Fibroblast of skin of right quadriceps (primary cell): ENCODE measurements around the gene PGLYRP3.
A peak's percentile ranks its signal among the peaks of the same experiment; 100 is the strongest.

Experiments
- DNase-seq: peaks from one replicate; pipeline ENCODE4 v3.0.0-alpha.2; 2013

The PGLYRP3 gene

DNA sequence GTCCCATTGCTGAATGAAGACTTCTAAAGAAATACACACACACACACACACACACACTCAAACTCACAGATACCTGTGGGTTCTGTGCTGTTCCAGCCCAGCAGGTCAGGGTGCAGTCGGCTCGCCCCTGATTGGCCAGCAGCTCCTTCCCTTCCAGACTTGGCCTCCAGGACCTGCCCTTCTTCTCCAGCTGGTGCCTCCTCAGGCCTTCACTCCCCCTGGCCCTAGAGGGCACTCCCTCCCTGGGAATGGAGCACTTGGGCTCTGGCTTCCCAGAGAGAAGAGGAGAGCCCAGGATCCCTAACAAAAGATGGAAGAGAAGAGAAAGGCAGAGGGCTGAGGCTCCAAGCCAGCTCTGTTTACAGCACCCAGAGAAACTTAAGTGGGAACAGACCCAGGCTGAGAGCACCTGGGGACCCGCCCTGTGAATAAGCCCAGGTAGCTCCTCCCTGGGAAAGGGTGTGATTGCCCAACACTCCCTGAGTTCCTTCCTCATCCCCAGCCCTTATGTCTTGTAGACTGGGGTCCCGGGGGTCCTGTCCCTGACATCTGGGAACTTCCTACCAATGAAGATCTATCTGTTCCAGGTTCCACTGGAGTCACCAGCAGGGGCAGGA is at the start of gene PGLYRP3:
Gene PGLYRP3 (minus strand): TSS at position 383 of the 617 bp plus-strand sequence. CDS start 2,287 bp downstream, outside the sequence.
- no peak for DNase-seq

- no peak for DNase-seq
Measured at GRCh38 chr1:153362187-153362775, 49.5 kb upstream of the PGLYRP3 start.

GRCh38 chr1:153361480-153362109 is 48.8 kb upstream of the PGLYRP3 start:
- DNase-seq, result no peak

DNA sequence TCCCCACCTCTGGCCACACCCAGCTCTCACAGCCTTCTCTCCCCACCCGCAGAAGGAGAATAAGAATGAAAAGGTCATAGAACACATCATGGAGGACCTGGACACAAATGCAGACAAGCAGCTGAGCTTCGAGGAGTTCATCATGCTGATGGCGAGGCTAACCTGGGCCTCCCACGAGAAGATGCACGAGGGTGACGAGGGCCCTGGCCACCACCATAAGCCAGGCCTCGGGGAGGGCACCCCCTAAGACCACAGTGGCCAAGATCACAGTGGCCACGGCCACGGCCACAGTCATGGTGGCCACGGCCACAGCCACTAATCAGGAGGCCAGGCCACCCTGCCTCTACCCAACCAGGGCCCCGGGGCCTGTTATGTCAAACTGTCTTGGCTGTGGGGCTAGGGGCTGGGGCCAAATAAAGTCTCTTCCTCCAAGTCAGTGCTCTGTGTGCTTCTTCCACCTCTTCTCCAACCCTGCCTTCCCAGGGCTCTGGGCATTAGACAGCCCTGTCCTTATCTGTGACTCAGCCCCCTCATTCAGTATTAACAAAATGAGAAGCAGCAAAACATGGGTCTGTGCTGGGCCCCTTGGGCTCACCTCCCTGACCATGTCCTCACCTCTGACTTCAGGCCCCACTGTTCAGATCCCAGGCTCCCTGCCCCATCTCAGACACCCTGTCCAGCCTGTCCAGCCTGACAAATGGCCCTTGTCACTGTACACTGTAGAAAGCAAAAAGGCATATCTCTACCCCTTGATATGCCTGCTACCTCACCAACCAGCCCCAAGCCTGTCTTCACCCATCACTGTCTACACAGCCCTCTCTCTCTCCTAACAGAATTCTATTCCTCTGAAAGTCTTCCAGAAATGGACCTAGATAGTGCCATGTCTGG is 48.1 kb upstream of the PGLYRP3 start:
- no peak for DNase-seq

GRCh38 chr1:153360190-153360589 is 47.4 kb upstream of the PGLYRP3 start:
- DNase-seq, result no peak

DNA sequence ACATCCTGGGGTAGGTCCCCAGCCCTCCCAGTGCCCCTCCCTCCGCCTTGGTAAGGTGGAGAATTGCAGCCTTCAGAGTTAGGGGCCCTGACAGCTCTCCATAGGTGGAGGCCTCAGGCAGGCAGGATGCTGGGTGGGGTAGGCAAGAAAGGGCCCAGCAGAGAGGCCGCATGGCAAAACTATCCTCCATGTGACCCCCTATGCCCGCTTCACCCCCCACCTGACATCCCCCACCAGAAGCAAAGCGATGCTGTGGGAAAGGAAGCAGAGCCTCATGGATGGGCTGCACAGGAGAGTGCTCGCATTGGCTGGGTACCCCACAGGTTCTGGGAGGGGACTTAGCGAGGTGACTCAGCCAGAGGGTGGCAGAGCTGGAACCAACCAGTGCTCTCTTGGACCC is 46.5 kb upstream of the PGLYRP3 start:
- DNase-seq, result no peak

- no peak for DNase-seq
Measured at GRCh38 chr1:153358691-153358975, 45.9 kb upstream of the PGLYRP3 start.

DNA sequence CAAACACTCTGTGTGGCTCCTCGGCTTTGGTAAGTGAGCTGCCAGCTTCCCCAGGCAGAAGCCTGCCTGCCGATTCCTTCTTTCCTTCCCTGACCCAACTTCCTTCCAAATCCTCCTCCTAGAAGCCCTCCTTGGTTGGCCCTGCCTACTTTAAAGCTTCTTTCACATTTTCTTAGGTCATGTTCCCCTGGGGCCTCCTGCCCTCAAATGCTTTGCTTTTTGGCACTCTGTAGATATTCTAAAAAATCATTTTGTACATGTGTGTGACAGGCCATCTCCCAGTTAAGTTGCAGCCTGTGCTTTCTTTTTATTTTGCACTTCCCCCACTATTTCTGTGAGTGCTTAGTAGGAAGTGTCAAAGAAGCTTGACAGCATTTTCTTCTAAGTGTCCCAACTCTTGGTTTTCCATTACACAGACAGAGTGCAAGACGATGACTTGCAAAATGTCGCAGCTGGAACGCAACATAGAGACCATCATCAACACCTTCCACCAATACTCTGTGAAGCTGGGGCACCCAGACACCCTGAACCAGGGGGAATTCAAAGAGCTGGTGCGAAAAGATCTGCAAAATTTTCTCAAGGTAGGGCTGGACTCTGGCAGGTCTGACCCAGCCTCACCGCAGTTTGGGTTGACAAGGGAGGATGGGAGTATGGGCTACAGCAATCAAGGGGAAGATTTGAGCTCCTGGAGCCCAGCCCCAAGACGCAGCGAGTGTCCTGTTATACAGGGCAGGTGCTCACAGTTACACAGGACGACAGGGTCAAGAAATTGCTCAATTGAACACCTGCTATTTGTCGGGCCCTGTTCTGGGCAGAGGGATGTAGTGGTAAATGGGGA is 45.3 kb upstream of the PGLYRP3 start, which contains the start of gene S100A9:
Gene S100A9 (plus strand): TSS at position 2 of the 838 bp plus-strand sequence. CDS start 430 bp downstream, at position 432.
- DNase-seq, result no peak

GRCh38 chr1:153357076-153357852 is 44.5 kb upstream of the PGLYRP3 start:
- no peak for DNase-seq

GRCh38 chr1:153356392-153357075 is 43.8 kb upstream of the PGLYRP3 start:
- DNase-seq, result no peak

GRCh38 chr1:153355445-153356071 is 42.8 kb upstream of the PGLYRP3 start:
- DNase-seq, result peak; percentile 18

DNA sequence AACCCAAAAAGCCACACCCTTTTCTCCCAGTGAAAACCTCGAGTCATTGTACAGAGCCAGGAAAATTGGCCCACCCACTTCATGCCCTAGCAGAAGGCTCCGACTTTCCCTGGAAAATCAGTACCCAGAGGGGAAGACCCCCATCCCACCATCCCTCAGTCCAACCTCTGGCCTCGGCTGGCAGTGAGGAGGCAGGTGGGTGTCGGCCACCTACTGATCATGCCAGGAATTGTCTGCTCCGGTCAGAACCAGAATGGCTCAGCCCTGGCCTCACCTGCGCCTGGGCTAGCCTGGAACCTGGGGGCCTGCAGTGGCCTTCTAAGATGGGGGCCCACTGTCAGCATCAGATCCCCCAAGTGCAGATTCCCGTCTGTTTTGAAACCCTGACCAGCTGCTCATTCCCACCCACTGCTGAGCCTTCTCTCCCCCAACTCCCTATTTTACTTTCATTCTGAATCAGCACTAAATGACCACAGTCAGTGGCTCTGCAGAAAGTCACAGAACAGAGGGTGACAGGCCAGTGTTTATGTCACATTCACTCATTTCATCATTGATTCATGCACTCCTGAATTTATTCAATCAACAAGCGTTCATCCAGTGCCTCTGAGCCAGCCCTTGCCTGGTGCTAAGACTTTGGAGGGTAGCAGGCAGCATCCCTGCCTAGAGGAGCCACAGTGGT is 41.9 kb upstream of the PGLYRP3 start:
- DNase-seq, result no peak

GRCh38 chr1:153353226-153353947 is 40.6 kb upstream of the PGLYRP3 start:
- DNase-seq, result no peak

- DNase-seq, result peak; percentile 50
Measured at GRCh38 chr1:153352523-153352922, 39.8 kb upstream of the PGLYRP3 start.

DNA sequence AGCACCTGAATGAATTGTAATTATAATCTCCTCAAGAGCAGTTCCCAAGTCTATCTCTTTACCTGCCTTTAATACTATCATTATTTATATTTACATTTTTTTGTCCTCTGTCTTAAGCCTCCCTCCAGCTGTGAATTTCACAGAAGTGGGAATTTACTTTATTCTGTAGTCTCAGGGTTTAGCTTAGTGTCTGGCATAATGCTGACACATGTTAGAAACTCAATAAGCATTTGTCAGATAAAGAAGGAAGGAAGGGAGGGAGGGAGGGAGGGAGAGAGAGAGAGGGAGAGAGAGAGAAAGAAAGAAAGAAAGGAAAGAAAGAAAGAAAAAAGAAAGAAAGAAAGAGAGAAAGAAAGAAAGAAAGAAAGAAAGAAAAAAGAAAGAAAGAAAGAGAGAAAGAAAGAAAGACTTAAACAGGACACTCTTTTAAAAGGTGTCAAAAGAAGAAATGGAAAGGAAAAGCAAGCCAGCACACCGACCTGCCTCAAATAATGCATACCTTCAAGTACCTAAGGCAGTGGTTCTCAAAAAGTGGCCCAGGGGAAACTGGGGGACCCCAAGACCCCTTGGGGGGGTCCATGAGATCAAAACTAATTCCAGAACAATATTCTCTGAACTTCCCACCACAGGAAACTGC is 37.7 kb upstream of the PGLYRP3 start:
- DNase-seq, result no peak

GRCh38 chr1:153349363-153350320 is 36.9 kb upstream of the PGLYRP3 start:
- DNase-seq, result no peak
